IPS DF 6.9 (cell line): ENCODE measurements around the gene BABAM2.

Source experiments
- DNase-seq: peaks from one replicate; pipeline ENCODE4 v3.0.0-alpha.2; 2013; ENCODE audit warnings: low read depth, low spot score
- H3K27ac ChIP-seq: one replicate; pipeline ENCODE4 v1.5.1; 2013; ENCODE audit warnings: low read length, control low read depth
- H3K27me3 ChIP-seq: 2 replicates; pipeline ENCODE4 v1.6.1; 2013; ENCODE audit warnings: mild to moderate bottlenecking, low read length; ENCODE audit not compliant: control insufficient read depth, insufficient read depth
- H3K36me3 ChIP-seq: 2 replicates; pipeline ENCODE4 v1.6.1; 2013; ENCODE audit warnings: low read length; ENCODE audit not compliant: control insufficient read depth, insufficient read depth
- H3K4me1 ChIP-seq: 2 replicates; pipeline ENCODE4 v1.6.1; 2013; ENCODE audit warnings: low read length; ENCODE audit not compliant: control insufficient read depth, insufficient read depth
- H3K4me3 ChIP-seq: 2 replicates; pipeline ENCODE4 v1.5.1; 2013; ENCODE audit warnings: mild to moderate bottlenecking, low read length
- H3K9me3 ChIP-seq: 2 replicates; pipeline ENCODE4 v1.6.1; 2013; ENCODE audit warnings: low read length, inconsistent platforms; ENCODE audit not compliant: control insufficient read depth, insufficient read depth
- WGBS: extraction: QIAGEN DNeasy Blood & Tissue Kit; methylation state at CpG from one replicate; pipeline ENCODE4 v1.1.7; 2013; ENCODE audit warnings: mixed read lengths, missing lambda C conversion rate; ENCODE audit not compliant: insufficient read length, insufficient coverage; 5-methylcytosine and 5-hydroxymethylcytosine counted together

BABAM2 gene

DNA sequence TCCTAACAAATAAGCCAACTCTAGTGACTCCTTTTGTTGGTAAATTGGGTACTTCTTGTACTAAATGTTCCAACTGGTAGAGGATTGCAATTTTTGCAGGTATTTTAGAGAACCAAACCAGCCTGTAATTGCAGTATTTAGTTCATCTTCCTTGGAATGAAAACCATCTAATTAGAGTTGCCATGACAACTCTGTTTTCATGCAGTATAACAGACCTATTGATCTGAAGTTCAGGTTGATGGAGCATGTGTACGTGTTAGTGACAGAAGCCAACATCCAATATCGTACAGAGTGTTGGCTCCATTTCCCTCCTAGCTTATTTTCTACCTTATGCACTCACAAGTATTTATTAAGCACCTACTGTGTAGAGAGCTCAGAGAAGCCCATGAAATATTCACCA lies 325.8 kb downstream of the BABAM2 start:
- H3K27ac ChIP-seq, result no peak overlapping the region
- H3K4me1 ChIP-seq, result no peaks in the 10 kb centered on the region
- no peaks in the 10 kb centered on the region for H3K36me3 ChIP-seq
- H3K9me3 ChIP-seq, result no peaks in the 10 kb centered on the region
- no peaks in the 10 kb centered on the region for H3K27me3 ChIP-seq
- no peak overlapping the region for H3K4me3 ChIP-seq
- DNase-seq, result no peak
- no CpG with 5 or more reads among the region's 2 CpGs for WGBS

DNA sequence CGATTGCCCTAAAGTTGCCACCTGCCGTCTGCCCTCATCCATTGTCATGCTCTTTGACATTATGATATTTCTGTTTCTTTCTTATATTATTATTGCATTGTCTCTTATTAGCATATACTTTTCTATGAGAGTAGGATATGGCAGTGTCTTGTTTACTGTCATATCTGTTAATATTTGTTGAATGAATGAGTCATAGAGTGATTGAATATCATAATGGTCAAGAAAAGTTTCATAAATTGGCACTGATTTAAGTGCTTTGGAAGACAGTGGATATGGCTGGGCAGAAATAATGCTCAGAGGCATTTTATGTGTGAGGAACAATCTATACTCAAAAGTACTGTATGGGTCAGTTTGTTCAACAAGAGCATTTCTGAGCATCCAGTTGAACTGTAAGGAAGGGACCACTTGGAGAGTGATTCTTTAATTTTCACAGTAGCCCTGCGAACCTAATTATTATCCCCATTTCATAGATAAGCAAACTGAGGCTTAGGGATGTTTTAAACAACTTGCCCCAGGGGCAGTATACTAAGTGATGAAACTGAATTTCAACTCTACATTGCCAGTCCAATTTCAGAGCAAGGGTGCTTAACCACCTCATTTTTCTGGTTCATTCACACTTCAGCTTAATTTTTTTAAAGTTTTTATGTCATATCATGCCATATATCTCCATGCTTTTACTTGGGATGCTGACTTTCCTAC lies 326.7 kb downstream of the BABAM2 start:
- no peak for DNase-seq
- no peak overlapping the region for H3K27ac ChIP-seq

DNA sequence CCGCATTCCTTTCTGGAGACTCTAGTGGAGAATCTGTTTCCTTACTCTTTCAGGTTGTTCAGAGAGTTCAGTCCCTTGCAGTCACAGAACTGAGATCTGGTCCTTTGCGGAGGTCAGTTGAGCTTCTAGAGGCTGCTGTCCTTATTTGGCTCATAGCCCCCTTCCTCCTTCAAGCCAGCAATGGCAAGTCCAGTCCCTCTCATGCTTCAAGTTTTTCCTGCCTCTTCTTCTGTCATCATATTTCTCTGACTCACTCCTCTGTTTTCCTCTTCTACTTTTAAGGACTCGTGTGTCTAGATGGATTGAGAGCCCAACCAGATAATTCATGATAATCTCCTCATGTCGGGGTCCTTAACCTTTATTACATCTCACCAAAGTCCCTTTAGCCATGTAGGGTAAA lies 328.6 kb downstream of the BABAM2 start:
- DNase-seq, result no peak
- Histone ChIP-seq H3K4me3 (no peak overlapping the region), H3K27me3 (no peaks in the 10 kb centered on the region), H3K9me3 (no peaks in the 10 kb centered on the region), H3K27ac (no peak overlapping the region), H3K4me1 (no peaks in the 10 kb centered on the region), H3K36me3 (no peaks in the 10 kb centered on the region)
- no CpG with 5 or more reads among the region's 4 CpGs for WGBS

More for the DNA sequence above, 326.7 kb downstream of the BABAM2 start:
- H3K4me1 ChIP-seq, result no peaks in the 10 kb centered on the region
- no peak overlapping the region for H3K4me3 ChIP-seq
- no peaks in the 10 kb centered on the region for H3K36me3 ChIP-seq
- no CpG with 5 or more reads among the region's 3 CpGs for WGBS
- H3K27me3 ChIP-seq, result no peaks in the 10 kb centered on the region
- H3K9me3 ChIP-seq, result no peaks in the 10 kb centered on the region

DNA sequence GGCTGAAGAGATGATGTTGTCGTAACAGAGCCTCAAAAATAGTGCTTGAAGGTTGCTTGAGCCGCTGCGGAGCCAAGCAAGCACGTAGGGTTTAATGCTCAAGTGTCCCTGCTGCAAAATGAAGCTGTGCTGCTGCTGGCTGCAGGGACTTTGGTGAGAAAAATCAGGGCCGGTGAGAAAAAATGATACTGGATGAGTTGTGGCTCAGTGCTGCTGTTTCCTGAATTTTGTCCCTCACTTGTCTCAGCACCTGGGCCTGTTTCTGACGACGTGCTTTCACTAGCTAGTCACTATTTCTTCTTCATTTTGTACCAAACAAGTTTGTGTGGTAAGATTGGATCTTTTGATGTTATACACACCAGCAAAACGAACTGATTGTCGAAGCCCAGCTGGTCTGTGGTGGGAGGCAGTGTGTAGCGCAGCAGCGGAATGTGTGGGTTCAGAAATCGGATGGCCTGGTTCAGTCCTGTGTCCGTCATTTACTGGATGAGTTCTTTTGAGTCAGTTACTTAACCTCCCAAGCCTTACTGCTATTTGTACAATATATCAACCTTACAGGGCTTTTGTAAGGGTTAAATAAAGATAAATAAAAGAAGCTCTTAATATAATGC lies 329.3 kb downstream of the BABAM2 start:
- Histone ChIP-seq H3K36me3 (no peaks in the 10 kb centered on the region), H3K4me1 (no peaks in the 10 kb centered on the region), H3K27me3 (no peaks in the 10 kb centered on the region), H3K27ac (no peak overlapping the region), H3K9me3 (no peaks in the 10 kb centered on the region), H3K4me3 (no peak overlapping the region)
- WGBS, result no CpG with 5 or more reads among the region's 13 CpGs
- DNase-seq, result no peak

GRCh38 chr2:28224648-28225472 lies 334.3 kb downstream of the BABAM2 start:
- DNase-seq, result no peak
- no peaks in the 10 kb centered on the region for H3K4me1 ChIP-seq
- 0 out of 2 replicates have a peak, but pooled peaks cover 2% of the 10 kb centered on the region for H3K36me3 ChIP-seq
- no peak overlapping the region for H3K27ac ChIP-seq
- WGBS, result no CpG with 5 or more reads among the region's 9 CpGs
- H3K27me3 ChIP-seq, result no peaks in the 10 kb centered on the region
- no peak overlapping the region for H3K4me3 ChIP-seq
- no peaks in the 10 kb centered on the region for H3K9me3 ChIP-seq

GRCh38 chr2:28225473-28226080 lies 335.0 kb downstream of the BABAM2 start:
- H3K36me3 ChIP-seq, result 0 out of 2 replicates have a peak, but pooled peaks cover 2% of the 10 kb centered on the region
- H3K9me3 ChIP-seq, result no peaks in the 10 kb centered on the region
- no peaks in the 10 kb centered on the region for H3K4me1 ChIP-seq
- no peaks in the 10 kb centered on the region for H3K27me3 ChIP-seq
- DNase-seq, result no peak
- no peak overlapping the region for H3K27ac ChIP-seq
- WGBS, result no CpG with 5 or more reads among the region's 3 CpGs
- H3K4me3 ChIP-seq, result no peak overlapping the region

- Histone ChIP-seq H3K27me3 (no peaks in the 10 kb centered on the region), H3K36me3 (0 out of 2 replicates have a peak, but pooled peaks cover 2% of the 10 kb centered on the region), H3K9me3 (no peaks in the 10 kb centered on the region), H3K27ac (no peak overlapping the region), H3K4me3 (no peak overlapping the region), H3K4me1 (0 out of 2 replicates have a peak, but pooled peaks cover 2% of the 10 kb centered on the region)
- no peak for DNase-seq
- WGBS, result no CpG with 5 or more reads among the region's 6 CpGs
Observed at GRCh38 chr2:28226558-28226957, 336.0 kb downstream of the BABAM2 start.

DNA sequence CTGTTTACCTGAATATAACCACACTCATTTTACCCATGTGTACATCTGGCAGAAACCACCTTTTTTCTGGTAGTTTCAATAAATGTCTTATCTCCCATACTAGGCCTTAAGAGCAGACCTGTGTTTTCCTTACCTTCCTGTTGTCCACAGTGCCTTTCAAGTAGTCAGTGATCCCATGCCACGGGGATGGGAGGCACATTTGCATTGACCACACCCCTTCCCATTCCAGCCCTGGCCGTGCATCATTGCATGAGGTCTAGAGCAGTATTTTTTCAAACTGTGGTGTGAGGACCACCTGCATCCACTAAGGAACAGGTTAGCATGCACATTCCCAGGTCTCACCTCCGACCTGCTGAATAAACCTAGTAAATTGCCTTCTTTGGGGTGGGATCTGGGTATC lies 337.0 kb downstream of the BABAM2 start:
- Histone ChIP-seq H3K4me1 (0 out of 2 replicates have a peak, but pooled peaks cover 2% of the 10 kb centered on the region), H3K9me3 (no peaks in the 10 kb centered on the region), H3K36me3 (0 out of 2 replicates have a peak, but pooled peaks cover 2% of the 10 kb centered on the region), H3K4me3 (no peak overlapping the region), H3K27ac (no peak overlapping the region), H3K27me3 (no peaks in the 10 kb centered on the region)
- WGBS, result no CpG with 5 or more reads among the region's 3 CpGs
- DNase-seq, result no peak

- H3K4me3 ChIP-seq, result no peak overlapping the region
- no peaks in the 10 kb centered on the region for H3K27me3 ChIP-seq
- H3K27ac ChIP-seq, result no peak overlapping the region
- no CpG with 5 or more reads among the region's 1 CpG for WGBS
- 0 out of 2 replicates have a peak, but pooled peaks cover 2% of the 10 kb centered on the region for H3K36me3 ChIP-seq
- H3K9me3 ChIP-seq, result no peaks in the 10 kb centered on the region
- H3K4me1 ChIP-seq, result 0 out of 2 replicates have a peak, but pooled peaks cover 2% of the 10 kb centered on the region
- no peak for DNase-seq
Observed at GRCh38 chr2:28228434-28228995, 338.0 kb downstream of the BABAM2 start.
